Thymus (tissue), 11 donors: ENCODE measurements around the gene DOK3. TPM values are rescaled to one million over a fixed set of nuclear protein-coding genes. Genes with fewer than 3 reads are reported as not detected.

Experiments
- DNase-seq, 9 donors: peaks; one replicate each; pipeline ENCODE4 v3.0.0-alpha.2; 2013; ENCODE audit warnings: low spot score in 9 of 9, low read depth in 6 of 9, missing footprints in 1 of 9
- H3K27ac ChIP-seq, 2 donors: one replicate each; pipeline ENCODE4 v1.5.1; 2013; ENCODE audit warnings: control low read depth in 1 of 2, low read depth in 1 of 2, low read length in 1 of 2, mild to moderate bottlenecking in 1 of 2, moderate library complexity in 1 of 2
- H3K27me3 ChIP-seq, 2 donors: one replicate each; pipeline ENCODE4 v1.5.1; 2013; ENCODE audit warnings: low read length in 1 of 2; ENCODE audit not compliant: control insufficient read depth in 2 of 2, insufficient read depth in 1 of 2
- H3K36me3 ChIP-seq, 2 donors: one replicate each; pipeline ENCODE4 v1.5.1; 2013; ENCODE audit warnings: low read length in 1 of 2, mild to moderate bottlenecking in 1 of 2, moderate library complexity in 1 of 2; ENCODE audit not compliant: control insufficient read depth in 2 of 2, insufficient read depth in 2 of 2
- H3K4me1 ChIP-seq, 2 donors: one replicate each; pipeline ENCODE4 v1.5.1; 2013; ENCODE audit warnings: low read length in 2 of 2; ENCODE audit not compliant: control insufficient read depth in 2 of 2, insufficient read depth in 2 of 2
- H3K4me3 ChIP-seq, 2 donors: one replicate each; pipeline ENCODE4 v1.5.1; 2013; ENCODE audit warnings: low read length in 2 of 2, control low read depth in 1 of 2, mild to moderate bottlenecking in 1 of 2
- H3K9me3 ChIP-seq, 2 donors: one replicate each; pipeline ENCODE4 v1.5.1; 2013; ENCODE audit warnings: low read length in 1 of 2, mild to moderate bottlenecking in 1 of 2; ENCODE audit not compliant: control insufficient read depth in 2 of 2, insufficient read depth in 1 of 2
- WGBS: extraction: QIAGEN DNeasy Blood & Tissue Kit; methylation state at CpG from one replicate; pipeline ENCODE4 v1.1.7; 2013; 5-methylcytosine and 5-hydroxymethylcytosine counted together
- polyA plus RNA-seq: library from polyadenylated mRNA; stranded (reverse); fragments of 200-250 nt; gene quantifications from one replicate; pipeline ENCODE4 v1.2.3, GENCODE V29; 2013
- total RNA-seq: library from RNA; stranded (reverse); fragments of 120-200 nt; gene quantifications from one replicate; pipeline ENCODE4 v1.2.4, GENCODE V29; 2013
- donor health status: healthy.

Gene DOK3
- total and polyA plus RNA-seq, 2 donors = 3.3 to 13.4 TPM

GRCh38 chr5:177483994-177484901 lies 25.4 kb downstream of the DOK3 start:
- 95% methylated on average over 22 of the region's 22 CpGs for WGBS
- Histone ChIP-seq H3K9me3 (no peaks in the 10 kb centered on the region), H3K36me3 (no peaks in the 10 kb centered on the region), H3K4me3 (no peak overlapping the region), H3K27me3 (no peaks in the 10 kb centered on the region), H3K27ac (no peak overlapping the region), H3K4me1 (peaks cover 3 to 14% of the 10 kb centered on the region in 2 donors)
- no peak for DNase-seq

- WGBS = 97% methylated on average over 9 of the region's 9 CpGs
- Histone ChIP-seq H3K27ac (no peak overlapping the region), H3K36me3 (no peaks in the 10 kb centered on the region), H3K4me3 (no peak overlapping the region), H3K4me1 (peaks cover 11 to 25% of the 10 kb centered on the region in 2 donors), H3K9me3 (no peaks in the 10 kb centered on the region), H3K27me3 (no peaks in the 10 kb centered on the region)
- DNase-seq = no peak
These were observed 26.6 kb downstream of the DOK3 start for GRCh38 chr5:177483042-177483441.

GRCh38 chr5:177482359-177482795 lies 27.2 kb downstream of the DOK3 start:
- Histone ChIP-seq H3K27ac (no peak overlapping the region), H3K4me1 (peaks cover 11 to 30% of the 10 kb centered on the region in 2 donors), H3K36me3 (no peaks in the 10 kb centered on the region), H3K4me3 (no peak overlapping the region), H3K9me3 (no peaks in the 10 kb centered on the region), H3K27me3 (no peaks in the 10 kb centered on the region)
- 96% methylated on average over 10 of the region's 10 CpGs for WGBS
- no peak for DNase-seq

- Histone ChIP-seq H3K36me3 (no peaks in the 10 kb centered on the region), H3K4me1 (peaks cover 17 to 51% of the 10 kb centered on the region in 2 donors), H3K27me3 (peaks cover 0 to under 1% of the 10 kb centered on the region in 2 donors), H3K4me3 (no peak overlapping the region), H3K27ac (peak overlapping the region in 1 of 2 donors; percentile 38), H3K9me3 (no peaks in the 10 kb centered on the region)
- 84% methylated on average over 14 of the region's 14 CpGs for WGBS
- DNase-seq = no peak
These were observed 29.9 kb downstream of the DOK3 start for GRCh38 chr5:177479774-177480173.

GRCh38 chr5:177478711-177479646 lies 30.6 kb downstream of the DOK3 start:
- Histone ChIP-seq H3K9me3 (no peaks in the 10 kb centered on the region), H3K27ac (peak overlapping the region; percentile 78 to 91), H3K27me3 (peaks cover 0 to 7% of the 10 kb centered on the region in 2 donors), H3K4me3 (no peak overlapping the region), H3K4me1 (peaks cover 19 to 59% of the 10 kb centered on the region in 2 donors), H3K36me3 (no peaks in the 10 kb centered on the region)
- peak in 3 of 9 donors; percentile 32 to 75 (median 53) for DNase-seq
- WGBS = 30% methylated on average over 18 of the region's 18 CpGs

GRCh38 chr5:177477701-177478477 lies 31.7 kb downstream of the DOK3 start:
- H3K4me1 ChIP-seq = peaks cover 19 to 54% of the 10 kb centered on the region in 2 donors
- WGBS = 96% methylated on average over 13 of the region's 13 CpGs

GRCh38 chr5:177476531-177477233 lies 32.9 kb downstream of the DOK3 start:
- Histone ChIP-seq H3K9me3 (peaks cover 0 to 3% of the 10 kb centered on the region in 2 donors), H3K27me3 (peaks cover 0 to 8% of the 10 kb centered on the region in 2 donors), H3K4me3 (no peak overlapping the region), H3K4me1 (peaks cover 28 to 64% of the 10 kb centered on the region in 2 donors), H3K27ac (no peak overlapping the region), H3K36me3 (no peaks in the 10 kb centered on the region)
- 97% methylated on average over 18 of the region's 18 CpGs for WGBS
- no peak for DNase-seq

More at GRCh38 chr5:177477701-177478477, 31.7 kb downstream of the DOK3 start:
- DNase-seq = no peak
- Histone ChIP-seq H3K4me3 (no peak overlapping the region), H3K36me3 (no peaks in the 10 kb centered on the region), H3K27me3 (peaks cover 0 to 8% of the 10 kb centered on the region in 2 donors), H3K27ac (no peak overlapping the region), H3K9me3 (no peaks in the 10 kb centered on the region)
